ENCODE results near the gene MRPL38. TPM values are rescaled to one million over a fixed set of nuclear protein-coding genes. Genes with fewer than 3 reads are reported as not detected.

MRPL38 gene
- total RNA-seq, 1 experiment from 2014 or later, result 108 TPM

- H3K79me1 ChIP-seq (ENCODE audit: insufficient read depth, low read depth, low read length, poor library complexity, severe bottlenecking), result no peaks in the 10 kb centered on the region
- H4K5ac ChIP-seq (ENCODE audit: insufficient read length, low read depth, low read length), result no peak overlapping the region
- no peak overlapping the region for H3K18ac ChIP-seq (ENCODE audit: insufficient read length, low read depth, low read length)
- H2BK15ac ChIP-seq (ENCODE audit: low read depth, low read length), result no peak overlapping the region
- no peak overlapping the region for H3K4me3 Mint-ChIP-seq
- no peaks in the 10 kb centered on the region for H3K9me3 ChIP-seq (ENCODE audit: control insufficient read depth, low read depth, low read length)
- H4K91ac ChIP-seq (ENCODE audit: insufficient read length, low read depth, low read length), result no peak overlapping the region
- no CpG with 5 or more reads among the region's 13 CpGs for WGBS (ENCODE audit: extremely low coverage, insufficient read length, low lambda C conversion rate)
- no peak overlapping the region for H3K4me2 ChIP-seq (ENCODE audit: insufficient read depth, insufficient read length, low read length)
- H3K23me2 ChIP-seq (ENCODE audit: insufficient read length, low read depth, low read length, poor library complexity, severe bottlenecking), result no peaks in the 10 kb centered on the region
- H3K14ac ChIP-seq (ENCODE audit: insufficient read depth, low read length), result no peak overlapping the region
- no peaks in the 10 kb centered on the region for H4K20me1 ChIP-seq (ENCODE audit: control insufficient read depth, insufficient read depth, insufficient read length)
- H3K36me3 Mint-ChIP-seq (ENCODE audit: insufficient read depth in 1 of 3, low read depth in 3 of 3), result peaks cover 3 to 13% (median 8%) of the 10 kb centered on the region in 3 experiments; a peak in 4 of 7 replicates
- H3K27me3 ChIP-seq (ENCODE audit: insufficient read depth, low read length), result no peaks in the 10 kb centered on the region
- H3K27ac ChIP-seq (ENCODE audit: insufficient read length, low read depth, low read length), result no peak overlapping the region
- no peaks in the 10 kb centered on the region for H3K27me3 Mint-ChIP-seq (ENCODE audit: low read depth)
- no peaks in the 10 kb centered on the region for H3K4me1 ChIP-seq (ENCODE audit: insufficient read depth, low read length)
- H3K79me2 ChIP-seq (ENCODE audit: insufficient read depth, low read length), result no peaks in the 10 kb centered on the region
- H3K56ac ChIP-seq (ENCODE audit: insufficient read length, low read depth, low read length), result no peak overlapping the region
- peaks cover 10 to 12% of the 10 kb centered on the region in 2 experiments for H3K4me1 Mint-ChIP-seq
- H3T11ph ChIP-seq (ENCODE audit: low read length), result no peak overlapping the region
- H3K9me3 Mint-ChIP-seq, result no peaks in the 10 kb centered on the region; a peak in 1 of 5 replicates
- no peak overlapping the region for H2BK20ac ChIP-seq (ENCODE audit: low read depth, low read length, poor library complexity, severe bottlenecking)
- no peak overlapping the region for H3K9ac ChIP-seq (ENCODE audit: extremely low read depth, insufficient read length, low read length)
- no peak for TF ChIP-seq CTCF (conservative IDR thresholded peaks at IDR 0.05)
- H3K23ac ChIP-seq (ENCODE audit: insufficient read length, low read depth, low read length), result no peak overlapping the region
- H2BK120ac ChIP-seq (ENCODE audit: low read depth, low read length, poor library complexity, severe bottlenecking), result no peak overlapping the region
- no peak overlapping the region for H2AK5ac ChIP-seq (ENCODE audit: insufficient read length, low read length)
- H2BK12ac ChIP-seq (ENCODE audit: insufficient read length, low read depth, low read length), result no peak overlapping the region
- no peak overlapping the region for H3K4ac ChIP-seq (ENCODE audit: low read depth, low read length)
- no peak overlapping the region for H2BK5ac ChIP-seq (ENCODE audit: insufficient read length, low read length)
- no peak overlapping the region for H2AFZ ChIP-seq (ENCODE audit: low read length)
- no peak overlapping the region for H3K27ac Mint-ChIP-seq
- no peak for DNase-seq
- H4K8ac ChIP-seq (replicated peaks; ENCODE audit: insufficient read length, low read depth, low read length), result no peak overlapping the region
These were observed 33.0 kb upstream of the MRPL38 start for GRCh38 chr17:75937652-75938051.
